H9 (cell line): ENCODE data around the gene MYO5B. TPM values are rescaled to one million over a fixed set of nuclear protein-coding genes. Genes with fewer than 3 reads are reported as not detected.

Experiments
- DNase-seq: peaks from one replicate; pipeline ENCODE4 v3.0.0-alpha.2; 2017
- H2AFZ ChIP-seq: one replicate; pipeline ENCODE4 v1.6.1; 2013; ENCODE audit warnings: mild to moderate bottlenecking, low read length, control low read depth, moderate library complexity
- H2AK5ac ChIP-seq: 2 replicates; pipeline ENCODE4 v1.6.1; 2013; ENCODE audit warnings: low read length, control low read depth, mixed read lengths; ENCODE audit not compliant: insufficient read length
- H2BK120ac ChIP-seq: one replicate; pipeline ENCODE4 v1.6.1; 2013; ENCODE audit warnings: low read depth, mild to moderate bottlenecking, low read length, control low read depth, inconsistent platforms; ENCODE audit not compliant: poor library complexity, severe bottlenecking
- H2BK12ac ChIP-seq: 2 replicates; pipeline ENCODE4 v1.6.1; 2013; ENCODE audit warnings: low read length, control low read depth, mixed read lengths, low read depth; ENCODE audit not compliant: insufficient read length
- H2BK15ac ChIP-seq: 2 replicates; pipeline ENCODE4 v1.6.1; 2013; ENCODE audit warnings: low read depth, low read length, control low read depth
- H2BK20ac ChIP-seq: one replicate; pipeline ENCODE4 v1.6.1; 2013; ENCODE audit warnings: low read depth, mild to moderate bottlenecking, low read length, control low read depth, inconsistent platforms; ENCODE audit not compliant: poor library complexity, severe bottlenecking
- H2BK5ac ChIP-seq: 2 replicates; pipeline ENCODE4 v1.6.1; 2013; ENCODE audit warnings: low read length, control low read depth, mixed read lengths; ENCODE audit not compliant: insufficient read length
- H3K14ac ChIP-seq: 2 replicates; pipeline ENCODE4 v1.6.1; 2013; ENCODE audit warnings: low read length, control low read depth; ENCODE audit not compliant: insufficient read depth
- H3K18ac ChIP-seq: 2 replicates; pipeline ENCODE4 v1.6.1; 2013; ENCODE audit warnings: low read depth, mild to moderate bottlenecking, mixed read lengths, low read length, control low read depth; ENCODE audit not compliant: insufficient read length
- H3K23ac ChIP-seq: 2 replicates; pipeline ENCODE4 v1.6.1; 2013; ENCODE audit warnings: low read length, control low read depth, mixed read lengths, low read depth; ENCODE audit not compliant: insufficient read length
- H3K23me2 ChIP-seq: 2 replicates; pipeline ENCODE4 v1.6.1; 2013; ENCODE audit warnings: low read depth, mild to moderate bottlenecking, mixed read lengths, low read length, control low read depth; ENCODE audit not compliant: insufficient read length, poor library complexity, severe bottlenecking
- H3K27ac ChIP-seq: 2 replicates; pipeline ENCODE4 v1.5.1; 2013; ENCODE audit warnings: low read length, control low read depth, mixed read lengths, low read depth; ENCODE audit not compliant: insufficient read length
- H3K27me3 ChIP-seq: 2 replicates; pipeline ENCODE4 v1.6.1; 2013; ENCODE audit warnings: low read length, control low read depth, inconsistent platforms; ENCODE audit not compliant: insufficient read depth
- H3K4ac ChIP-seq: 2 replicates; pipeline ENCODE4 v1.6.1; 2013; ENCODE audit warnings: low read depth, mild to moderate bottlenecking, control low read depth, inconsistent platforms, low read length, moderate library complexity
- H3K4me1 ChIP-seq: 2 replicates; pipeline ENCODE4 v1.6.1; 2013; ENCODE audit warnings: low read length, control low read depth, inconsistent platforms; ENCODE audit not compliant: insufficient read depth
- H3K4me2 ChIP-seq: 2 replicates; pipeline ENCODE4 v1.6.1; 2013; ENCODE audit warnings: low read length, control low read depth, mixed read lengths; ENCODE audit not compliant: insufficient read length, insufficient read depth
- H3K56ac ChIP-seq: 2 replicates; pipeline ENCODE4 v1.6.1; 2013; ENCODE audit warnings: low read depth, mild to moderate bottlenecking, mixed read lengths, low read length, control low read depth; ENCODE audit not compliant: insufficient read length
- H3K79me1 ChIP-seq: 2 replicates; pipeline ENCODE4 v1.6.1; 2013; ENCODE audit warnings: low read depth, mild to moderate bottlenecking, moderate library complexity, low read length, control low read depth, inconsistent platforms; ENCODE audit not compliant: insufficient read depth, poor library complexity, severe bottlenecking
- H3K79me2 ChIP-seq: 2 replicates; pipeline ENCODE4 v1.6.1; 2013; ENCODE audit warnings: low read length, control low read depth, inconsistent platforms; ENCODE audit not compliant: insufficient read depth
- H3K9ac ChIP-seq: 2 replicates; pipeline ENCODE4 v1.6.1; 2013; ENCODE audit warnings: low read length, control low read depth, mixed read lengths; ENCODE audit not compliant: insufficient read length; ENCODE audit errors: extremely low read depth
- H3K9me3 ChIP-seq: one replicate; pipeline ENCODE4 v1.6.1; 2013; ENCODE audit warnings: low read depth, low read length, inconsistent platforms; ENCODE audit not compliant: control insufficient read depth
- H3T11ph ChIP-seq: one replicate; pipeline ENCODE4 v1.6.1; 2013; ENCODE audit warnings: mild to moderate bottlenecking, low read length, control low read depth, inconsistent platforms
- H4K20me1 ChIP-seq: one replicate; pipeline ENCODE4 v1.6.1; 2013; ENCODE audit not compliant: control insufficient read depth, insufficient read length, insufficient read depth
- H4K5ac ChIP-seq: 2 replicates; pipeline ENCODE4 v1.6.1; 2013; ENCODE audit warnings: low read depth, mild to moderate bottlenecking, mixed read lengths, low read length, control low read depth; ENCODE audit not compliant: insufficient read length
- H4K8ac ChIP-seq: replicated peaks from 2 replicates; pipeline ENCODE4 v1.6.1; 2013; ENCODE audit warnings: low read length, control low read depth, mixed read lengths, low read depth; ENCODE audit not compliant: insufficient read length
- H4K91ac ChIP-seq: 2 replicates; pipeline ENCODE4 v1.6.1; 2013; ENCODE audit warnings: low read depth, mild to moderate bottlenecking, moderate library complexity, mixed read lengths, low read length, control low read depth; ENCODE audit not compliant: insufficient read length
- H3K27ac Mint-ChIP-seq, 3 experiments: 2 replicates in 2 of 3; 3 replicates in 1 of 3; pipeline ENCODE4 v1.8.0; 2020 to 2021; ENCODE audit warnings: mixed read lengths in 3 of 3, mild to moderate bottlenecking in 1 of 3, moderate library complexity in 1 of 3
- H3K27me3 Mint-ChIP-seq: 2 replicates; pipeline ENCODE4 v1.8.0; 2021; ENCODE audit warnings: low read depth, mild to moderate bottlenecking, moderate library complexity, mixed read lengths
- H3K36me3 Mint-ChIP-seq, 3 experiments: 2 replicates in 2 of 3; 3 replicates in 1 of 3; pipeline ENCODE4 v1.8.0; 2020 to 2021; ENCODE audit warnings: low read depth in 3 of 3, mixed read lengths in 3 of 3; ENCODE audit not compliant: insufficient read depth in 1 of 3
- H3K4me1 Mint-ChIP-seq, 2 experiments: 2 replicates each; pipeline ENCODE4 v1.8.0; 2020; ENCODE audit warnings: mixed read lengths in 2 of 2
- H3K4me3 Mint-ChIP-seq, 2 experiments: 2 replicates in 1 of 2; 3 replicates in 1 of 2; pipeline ENCODE4 v1.8.0; 2020 to 2021; ENCODE audit warnings: mild to moderate bottlenecking in 2 of 2, mixed read lengths in 2 of 2, moderate library complexity in 1 of 2
- H3K9me3 Mint-ChIP-seq, 2 experiments: 2 replicates in 1 of 2; 3 replicates in 1 of 2; pipeline ENCODE4 v1.8.0; 2020; ENCODE audit warnings: mild to moderate bottlenecking in 2 of 2, mixed read lengths in 2 of 2, moderate library complexity in 1 of 2
- WGBS: extraction: QIAGEN DNeasy Blood & Tissue Kit; methylation state at CpG from one replicate; pipeline ENCODE4 v1.1.7; 2013; ENCODE audit warnings: missing lambda C conversion rate, low lambda C conversion rate, mixed read lengths; ENCODE audit not compliant: insufficient read length; ENCODE audit errors: extremely low coverage; 5-methylcytosine and 5-hydroxymethylcytosine counted together
- total RNA-seq: library from RNA; stranded (reverse); gene quantifications from 2 replicates; pipeline ENCODE4 v1.2.1, GENCODE V29; 2021
- TF ChIP-seq, protein P1 (sequence below): fragments of 200-600 bp; sonication (generic); conservative IDR thresholded peaks from 3 replicates; pipeline ENCODE4 v1.8.0; 2021; ENCODE audit warnings: antibody characterized with exemption, mild to moderate bottlenecking

The MYO5B gene
- total RNA-seq, 1 experiment from 2014 or later: 9.3 TPM

DNA sequence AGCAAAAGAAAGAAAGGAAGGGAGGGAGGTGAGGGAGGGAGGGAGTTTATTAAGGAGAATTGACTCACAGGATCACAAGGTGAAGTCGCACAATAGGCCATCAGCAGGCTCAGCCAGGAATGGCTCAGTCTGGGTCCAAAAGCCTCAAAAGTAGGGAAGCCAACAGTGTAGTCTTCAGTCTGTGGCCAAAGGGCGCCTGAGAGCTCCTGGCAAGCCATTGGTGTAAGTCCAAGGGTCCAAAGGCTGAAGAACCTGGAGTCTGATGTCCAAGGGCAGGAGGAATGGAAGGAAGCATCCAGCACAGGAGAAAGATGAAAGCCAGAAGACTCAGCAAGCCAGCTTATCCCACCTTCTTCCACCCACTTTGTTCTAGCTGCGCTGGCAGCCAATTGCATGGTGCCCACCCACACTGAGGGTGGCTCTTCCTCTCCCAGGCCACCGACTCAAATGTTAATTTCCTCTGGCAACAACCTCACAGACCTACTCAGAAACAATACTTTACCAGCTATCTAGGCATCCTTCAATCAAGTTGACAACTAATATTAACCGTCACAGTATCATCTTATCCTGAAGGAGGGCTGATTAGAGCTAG lies 375.8 kb downstream of the MYO5B start:
- Mint-ChIP-seq H3K9me3 (peaks cover 0 to under 1% of the 10 kb centered on the region in 2 experiments; a peak in 1 of 5 replicates), H3K36me3 (peaks cover 3 to 13% (median 9%) of the 10 kb centered on the region in 3 experiments), H3K27me3 (no peaks in the 10 kb centered on the region), H3K4me1 (peaks cover 5 to 9% of the 10 kb centered on the region in 2 experiments), H3K27ac (peak overlapping the region in 1 of 3 experiments; percentile 83; a peak in 1 of 7 replicates), H3K4me3 (no peak overlapping the region)
- no peaks in the 10 kb centered on the region for H4K20me1 ChIP-seq
- H3K4me2 ChIP-seq: no peak overlapping the region
- H3K56ac ChIP-seq: no peak overlapping the region
- H3K18ac ChIP-seq: no peak overlapping the region
- no peaks in the 10 kb centered on the region for H3K79me1 ChIP-seq
- no peaks in the 10 kb centered on the region for H3K27me3 ChIP-seq
- no peak overlapping the region for H3K14ac ChIP-seq
- H3K9ac ChIP-seq: no peak overlapping the region
- H3K27ac ChIP-seq: peak overlapping the region; percentile 27
- H2BK15ac ChIP-seq: no peak overlapping the region
- TF ChIP-seq, protein P1, sequence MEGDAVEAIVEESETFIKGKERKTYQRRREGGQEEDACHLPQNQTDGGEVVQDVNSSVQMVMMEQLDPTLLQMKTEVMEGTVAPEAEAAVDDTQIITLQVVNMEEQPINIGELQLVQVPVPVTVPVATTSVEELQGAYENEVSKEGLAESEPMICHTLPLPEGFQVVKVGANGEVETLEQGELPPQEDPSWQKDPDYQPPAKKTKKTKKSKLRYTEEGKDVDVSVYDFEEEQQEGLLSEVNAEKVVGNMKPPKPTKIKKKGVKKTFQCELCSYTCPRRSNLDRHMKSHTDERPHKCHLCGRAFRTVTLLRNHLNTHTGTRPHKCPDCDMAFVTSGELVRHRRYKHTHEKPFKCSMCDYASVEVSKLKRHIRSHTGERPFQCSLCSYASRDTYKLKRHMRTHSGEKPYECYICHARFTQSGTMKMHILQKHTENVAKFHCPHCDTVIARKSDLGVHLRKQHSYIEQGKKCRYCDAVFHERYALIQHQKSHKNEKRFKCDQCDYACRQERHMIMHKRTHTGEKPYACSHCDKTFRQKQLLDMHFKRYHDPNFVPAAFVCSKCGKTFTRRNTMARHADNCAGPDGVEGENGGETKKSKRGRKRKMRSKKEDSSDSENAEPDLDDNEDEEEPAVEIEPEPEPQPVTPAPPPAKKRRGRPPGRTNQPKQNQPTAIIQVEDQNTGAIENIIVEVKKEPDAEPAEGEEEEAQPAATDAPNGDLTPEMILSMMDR: no peak
- no peak overlapping the region for H2BK5ac ChIP-seq
- H3K23me2 ChIP-seq: no peaks in the 10 kb centered on the region
- H2AFZ ChIP-seq: no peak overlapping the region
- no peak overlapping the region for H3T11ph ChIP-seq
- H3K79me2 ChIP-seq: no peaks in the 10 kb centered on the region
- no peak overlapping the region for H2BK12ac ChIP-seq
- no peak overlapping the region for H2AK5ac ChIP-seq
- no peak overlapping the region for H4K8ac ChIP-seq
- H4K5ac ChIP-seq: no peak overlapping the region
- H3K9me3 ChIP-seq: no peaks in the 10 kb centered on the region
- no peak overlapping the region for H2BK120ac ChIP-seq
- no peak overlapping the region for H4K91ac ChIP-seq
- no CpG with 5 or more reads among the region's 5 CpGs for WGBS
- H3K4ac ChIP-seq: no peak overlapping the region
- no peak for DNase-seq
- no peak overlapping the region for H2BK20ac ChIP-seq
- H3K23ac ChIP-seq: no peak overlapping the region
- H3K4me1 ChIP-seq: no peaks in the 10 kb centered on the region
